Endothelial cell of umbilical vein (primary cell): ENCODE results near the gene SORT1. TPM values are rescaled to one million over a fixed set of nuclear protein-coding genes. Genes with fewer than 3 reads are reported as not detected.

Source experiments
- BruUV-seq: library from RNA; stranded (reverse); fragments of 400-500 nt; replicated peaks from 2 replicates; lab custom pipeline; 2021; lab: Mats Ljungman, UMichigan
- CTCF ChIA-PET: fragments of 300-600, 350-600 bp; sonication (Branson Sonifier 250); formaldehyde crosslinking; loops from one replicate; lab custom pipeline; 2021; ENCODE audit warnings: antibody characterized with exemption, inconsistent platforms; lab: Charles Lee
- POLR2A ChIA-PET: fragments of 300-600, 350-600 bp; sonication (Branson Sonifier 250); formaldehyde crosslinking; loops from one replicate; lab custom pipeline; 2021; ENCODE audit warnings: antibody characterized with exemption, inconsistent platforms; lab: Charles Lee
- DNase-seq: peaks from one replicate; pipeline ENCODE4 v3.0.0-alpha.2; 2011; ENCODE audit warnings: low read depth, low spot score
- FAIRE-seq: peaks from 2 replicates; lab custom pipeline; 2011; peaks lifted over from hg19 to GRCh38; lab: Jason Lieb, UNC
- H2AFZ ChIP-seq: 2 replicates; pipeline ENCODE4 v1.6.0; 2012; ENCODE audit warnings: low read depth, low read length, control low read depth, inconsistent platforms
- H3K27ac ChIP-seq: 2 replicates; pipeline ENCODE4 v1.5.1; 2011; ENCODE audit warnings: low read depth, mild to moderate bottlenecking, control low read depth, low read length, moderate library complexity; ENCODE audit not compliant: insufficient read depth
- H3K27me3 ChIP-seq, 2 experiments: 2 replicates each; pipeline versions ENCODE4 v1.6.0 to v1.6.1; 2011; ENCODE audit warnings: low read length in 2 of 2, mixed read lengths in 1 of 2; ENCODE audit not compliant: control insufficient read depth in 2 of 2, insufficient read depth in 2 of 2
- H3K36me3 ChIP-seq, 2 experiments: 2 replicates in 1 of 2; 3 replicates in 1 of 2; pipeline ENCODE4 v1.5.1; 2011; ENCODE audit warnings: low read length in 2 of 2, mild to moderate bottlenecking in 1 of 2, moderate library complexity in 1 of 2; ENCODE audit not compliant: control insufficient read depth in 2 of 2, insufficient read depth in 2 of 2; ENCODE audit errors: extremely low read depth in 1 of 2
- H3K4me1 ChIP-seq: 3 replicates; pipeline ENCODE4 v1.5.1; 2011; ENCODE audit warnings: mild to moderate bottlenecking, low read length; ENCODE audit not compliant: control insufficient read depth, insufficient read depth; ENCODE audit errors: extremely low read depth
- H3K4me2 ChIP-seq: 2 replicates; pipeline ENCODE4 v1.6.1; 2011; ENCODE audit warnings: low read length, control low read depth, mixed read lengths; ENCODE audit not compliant: insufficient read depth
- H3K4me3 ChIP-seq, 3 experiments: fragments of 200-600 bp in 1 of 3; sonication (generic), shearing (Covaris generic) in 1 of 3; replicated peaks in 1 of 3; 2 replicates each; pipeline ENCODE4 v1.5.1; 2011 to 2016; ENCODE audit warnings: control low read depth in 3 of 3, low read length in 3 of 3, mild to moderate bottlenecking in 2 of 3, inconsistent platforms in 1 of 3, low read depth in 1 of 3, moderate library complexity in 1 of 3; ENCODE audit not compliant: insufficient read depth in 1 of 3
- H3K79me2 ChIP-seq: 2 replicates; pipeline ENCODE4 v1.6.0; 2012; ENCODE audit warnings: low read length, inconsistent platforms; ENCODE audit not compliant: control insufficient read depth, insufficient read depth
- H3K9ac ChIP-seq: replicated peaks from 2 replicates; pipeline ENCODE3; 2011; ENCODE audit warnings: low read length, control low read depth; ENCODE audit not compliant: insufficient read depth; ENCODE audit errors: extremely low read depth
- H3K9me1 ChIP-seq: replicated peaks from 3 replicates; pipeline ENCODE4 v1.6.0; 2011; ENCODE audit warnings: mild to moderate bottlenecking, low read length; ENCODE audit not compliant: control insufficient read depth, insufficient read depth; ENCODE audit errors: extremely low read depth
- H3K9me3 ChIP-seq: replicated peaks from 2 replicates; pipeline ENCODE4 v1.5.1; 2012; ENCODE audit warnings: low read length, inconsistent platforms; ENCODE audit not compliant: control insufficient read depth, insufficient read depth
- H4K20me1 ChIP-seq: replicated peaks from 2 replicates; pipeline ENCODE3; 2011; ENCODE audit warnings: mild to moderate bottlenecking, low read length; ENCODE audit not compliant: control insufficient read depth, insufficient read depth; ENCODE audit errors: extremely low read depth
- CTCF ChIP-seq, 2 donors: IDR thresholded peaks; 1 replicate in 1 of 2; 2 replicates in 1 of 2; pipeline ENCODE4 v1.5.1; 2011; ENCODE audit warnings: low read length in 2 of 2, mild to moderate bottlenecking in 2 of 2, moderate library complexity in 2 of 2, control low read depth in 1 of 2, inconsistent platforms in 1 of 2, low read depth in 1 of 2; ENCODE audit not compliant: insufficient read depth in 1 of 2; ENCODE audit errors: extremely low read depth in 1 of 2
- MAX ChIP-seq: IDR thresholded peaks from 2 replicates; pipeline ENCODE4 v1.6.1; 2011; ENCODE audit not compliant: insufficient read depth, insufficient read length
- dilution Hi-C: fragments of 300-500 bp; cut with MboI; formaldehyde crosslinking; loops from one replicate; pipeline ENCODE4 v1.15.0; 2019; ENCODE audit warnings: low sequenced_read_pairs; ENCODE audit not compliant: extremely low pct_ligation_motif_present
- intact Hi-C: fragments of 100-400 bp; cut with micrococcal nuclease; formaldehyde crosslinking; loops from one replicate; pipeline ENCODE4 v1.10.0; 2022
- polyA plus RNA-seq, 4 experiments: library from polyadenylated mRNA; depleted of rRNA in 3 of 4; stranded (reverse) in 3 of 4; unstranded in 1 of 4; fragments of >200 nt; gene quantifications; 2 replicates each; pipeline versions ENCODE4 v1.2.1 to v1.2.3, GENCODE V29; 2011 to 2012; ENCODE audit warnings: missing spikeins in 1 of 4
- total RNA-seq: library from RNA; stranded (reverse); gene quantifications from 2 replicates; pipeline ENCODE4 v1.2.3, GENCODE V29; 2021

The SORT1 gene
- total and polyA plus RNA-seq, 2 donors (not counting 3 experiments of a cell fraction or from before 2014, with no cell fraction given): 6.8 to 17.8 TPM

DNA sequence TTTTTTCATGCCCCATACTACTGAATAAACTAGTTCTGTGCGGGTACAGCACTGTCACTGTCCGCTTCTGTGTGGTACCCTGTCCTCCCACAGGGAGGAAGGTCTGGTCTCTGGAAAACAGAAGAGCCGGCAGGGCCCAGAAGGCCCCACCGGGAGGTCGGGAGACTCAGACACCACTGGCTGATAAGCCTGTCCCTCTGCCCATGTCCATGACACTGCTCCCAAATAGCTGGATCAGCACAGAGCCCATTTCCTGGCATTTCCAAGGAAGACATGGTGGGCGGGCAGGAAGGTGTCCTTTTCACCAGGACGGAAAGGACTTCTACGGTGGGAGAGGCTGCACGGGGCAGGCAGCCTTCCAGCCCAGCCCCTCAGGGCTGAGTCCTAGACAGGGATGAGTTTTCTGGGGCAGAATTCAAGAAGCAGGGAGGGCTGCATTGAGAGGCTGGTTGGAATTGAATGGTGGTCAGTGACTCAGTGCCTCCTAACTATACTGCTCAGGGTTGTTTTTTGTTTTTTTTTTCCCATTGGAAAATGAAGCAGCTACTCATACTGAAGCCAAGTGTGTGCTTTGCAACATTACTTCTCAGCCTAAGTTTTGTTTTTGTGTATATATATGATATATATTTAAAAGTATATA is 121.9 kb downstream of the SORT1 start:
- ChIA-PET CTCF (interaction anchor here (0.7 to 4.8 kb wide), 6 partner anchors 10 to 257 kb away, joined by 3 to 282 read pairs (median 7); partner anchors contain the start of gene SORT1), POLR2A (no interaction called here)
- Histone ChIP-seq H3K4me1 (no peaks in the 10 kb centered on the region), H3K9ac (no peak overlapping the region), H3K4me2 (no peak overlapping the region), H4K20me1 (no peaks in the 10 kb centered on the region), H2AFZ (no peak overlapping the region), H3K27me3 (no peaks in the 10 kb centered on the region), H3K27ac (no peak overlapping the region), H3K79me2 (no peaks in the 10 kb centered on the region), H3K36me3 (no peaks in the 10 kb centered on the region), H3K9me1 (no peaks in the 10 kb centered on the region), H3K4me3 (no peak overlapping the region), H3K9me3 (no peaks in the 10 kb centered on the region)
- dilution Hi-C loops (no loop called here), intact Hi-C loops (loop anchor here (10.0 kb wide), 1 partner anchor 209 kb away; the partner anchor contains the start of gene ATXN7L2)
- BruUV-seq: no TSS peak
- no peak for FAIRE-seq
- no peak for DNase-seq
- TF ChIP-seq CTCF (IDR thresholded peaks at IDR 0.05; ENCODE audit: extremely low read depth in 1 of 2, insufficient read depth in 1 of 2, low read depth in 1 of 2, low read length in 2 of 2) (no peak), MAX (no peak)
